ENCODE data around the gene ZNF691.

The ZNF691 gene, protein sequence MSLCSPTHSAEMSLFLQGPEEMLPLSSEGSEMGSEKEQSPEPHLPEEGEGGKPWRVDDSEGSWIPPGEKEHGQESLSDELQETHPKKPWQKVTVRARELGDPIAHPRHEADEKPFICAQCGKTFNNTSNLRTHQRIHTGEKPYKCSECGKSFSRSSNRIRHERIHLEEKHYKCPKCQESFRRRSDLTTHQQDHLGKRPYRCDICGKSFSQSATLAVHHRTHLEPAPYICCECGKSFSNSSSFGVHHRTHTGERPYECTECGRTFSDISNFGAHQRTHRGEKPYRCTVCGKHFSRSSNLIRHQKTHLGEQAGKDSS

DNA sequence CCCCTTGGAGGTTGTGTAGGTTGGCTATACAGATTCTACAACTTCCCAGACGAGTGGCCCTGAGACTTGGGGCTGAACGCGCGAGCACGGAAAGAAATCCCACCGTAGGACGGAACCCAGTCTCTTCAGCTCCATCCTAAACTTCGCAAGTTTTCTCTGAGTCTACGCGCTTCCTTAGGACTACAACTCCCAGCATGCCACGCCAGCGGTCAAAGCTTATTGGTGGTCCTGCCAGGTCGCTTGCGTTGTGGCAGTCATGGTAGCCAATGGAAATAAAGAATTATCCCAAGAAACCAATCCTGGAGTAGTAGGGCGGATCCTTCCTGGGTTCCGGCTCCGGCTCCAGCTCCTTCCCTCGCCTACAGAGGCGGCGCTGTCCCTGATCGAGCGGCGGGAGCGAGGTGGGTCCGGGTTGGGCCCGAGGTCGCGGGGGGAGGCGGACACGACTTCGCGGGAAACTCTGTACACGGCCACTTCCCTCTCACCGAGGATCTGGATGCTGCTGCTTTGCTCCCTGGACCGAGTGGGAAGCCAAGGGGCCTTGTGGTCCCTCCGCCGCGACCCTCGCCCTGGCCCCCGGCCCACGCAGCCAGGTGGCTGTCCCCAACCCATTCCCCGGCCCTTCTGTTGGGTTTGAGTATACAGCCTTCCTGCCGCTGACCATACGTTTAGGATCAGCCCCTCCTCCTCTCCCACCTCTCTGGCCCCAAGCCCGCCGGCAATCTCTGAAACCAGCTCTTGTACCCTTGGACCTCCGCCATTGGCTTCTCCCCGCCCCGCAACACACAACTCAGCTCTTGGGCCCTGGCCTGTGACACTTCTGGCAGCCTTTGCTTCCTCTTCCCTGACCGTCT lies at the start of gene ZNF691:
ZNF691 (plus strand) TSS at position 357 of the 854 bp plus-strand sequence. CDS start 3,046 bp downstream, outside the sequence.
- peak within 1 kb of the TSS; percentile 39 for H3K27ac ChIP-seq (ENCODE audit: low read depth, low read length, poor library complexity, severe bottlenecking)
- peak within 1 kb of the TSS; percentile 85 for H2AFZ ChIP-seq (ENCODE audit: low read length)
- 0 out of 2 replicates have a peak, but pooled peaks cover 3% of the 10 kb centered on the region for H3K9me3 ChIP-seq (ENCODE audit: low read length)
- H3K27me3 ChIP-seq (ENCODE audit: insufficient read depth, low read length), result no peaks in the 10 kb centered on the region
- peaks cover 23% of the 10 kb centered on the region for H3K4me1 ChIP-seq (ENCODE audit: insufficient read depth, low read length, severe bottlenecking)
- H3K4me2 ChIP-seq (ENCODE audit: low read length), result peak within 1 kb of the TSS; percentile 87
- no peaks in the 10 kb centered on the region for H3F3A ChIP-seq (ENCODE audit: insufficient read depth, low read length)
- H3K9ac ChIP-seq (ENCODE audit: low read length), result peak within 1 kb of the TSS; percentile 88
- peaks cover 34% of the 10 kb centered on the region for H3K36me3 ChIP-seq (ENCODE audit: insufficient read depth, low read length)
- TF ChIP-seq EZH2 (IDR thresholded peaks at IDR 0.05; ENCODE audit: borderline replicate concordance, low read length), result no peak
- TF ChIP-seq, protein P1, sequence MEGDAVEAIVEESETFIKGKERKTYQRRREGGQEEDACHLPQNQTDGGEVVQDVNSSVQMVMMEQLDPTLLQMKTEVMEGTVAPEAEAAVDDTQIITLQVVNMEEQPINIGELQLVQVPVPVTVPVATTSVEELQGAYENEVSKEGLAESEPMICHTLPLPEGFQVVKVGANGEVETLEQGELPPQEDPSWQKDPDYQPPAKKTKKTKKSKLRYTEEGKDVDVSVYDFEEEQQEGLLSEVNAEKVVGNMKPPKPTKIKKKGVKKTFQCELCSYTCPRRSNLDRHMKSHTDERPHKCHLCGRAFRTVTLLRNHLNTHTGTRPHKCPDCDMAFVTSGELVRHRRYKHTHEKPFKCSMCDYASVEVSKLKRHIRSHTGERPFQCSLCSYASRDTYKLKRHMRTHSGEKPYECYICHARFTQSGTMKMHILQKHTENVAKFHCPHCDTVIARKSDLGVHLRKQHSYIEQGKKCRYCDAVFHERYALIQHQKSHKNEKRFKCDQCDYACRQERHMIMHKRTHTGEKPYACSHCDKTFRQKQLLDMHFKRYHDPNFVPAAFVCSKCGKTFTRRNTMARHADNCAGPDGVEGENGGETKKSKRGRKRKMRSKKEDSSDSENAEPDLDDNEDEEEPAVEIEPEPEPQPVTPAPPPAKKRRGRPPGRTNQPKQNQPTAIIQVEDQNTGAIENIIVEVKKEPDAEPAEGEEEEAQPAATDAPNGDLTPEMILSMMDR (IDR thresholded peaks at IDR 0.05; ENCODE audit: low read length), result peak; percentile 36; the same call in 1 of the 2 replicates
- H3K4me3 ChIP-seq (ENCODE audit: low read depth, low read length, poor library complexity, severe bottlenecking), result peak within 1 kb of the TSS; percentile 85
- no peaks in the 10 kb centered on the region for H3K9me2 ChIP-seq (ENCODE audit: low read depth, low read length)
- no peaks in the 10 kb centered on the region for H4K20me1 ChIP-seq (ENCODE audit: insufficient read depth, low read length)
- H3K79me2 ChIP-seq (ENCODE audit: insufficient read depth, low read length), result no peaks in the 10 kb centered on the region

DNA sequence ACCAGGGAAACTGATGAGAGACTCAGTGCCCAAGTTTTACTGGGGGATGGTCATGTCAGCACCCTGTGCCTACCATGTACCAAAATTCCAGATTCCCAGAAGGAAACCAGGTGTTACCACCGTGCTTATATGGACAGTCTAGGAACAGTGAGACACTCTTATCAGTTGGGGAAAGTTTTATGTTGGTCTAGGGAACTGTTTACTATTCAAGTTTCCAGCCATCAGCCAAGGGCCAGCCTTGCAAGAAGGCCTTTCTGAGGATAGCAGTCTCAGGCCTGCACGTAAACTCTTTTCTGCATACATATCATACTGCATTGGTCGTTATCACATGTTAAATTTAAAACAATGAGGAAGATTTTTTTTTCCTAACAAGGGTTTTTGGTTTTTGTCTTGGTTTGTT lies 49.0 kb upstream of the ZNF691 start:
- Histone ChIP-seq H4K20me1 (ENCODE audit: insufficient read depth, low read length) (no peaks in the 10 kb centered on the region), H3K4me1 (ENCODE audit: insufficient read depth, low read length, severe bottlenecking) (no peaks in the 10 kb centered on the region), H3K79me2 (ENCODE audit: insufficient read depth, low read length) (no peaks in the 10 kb centered on the region), H3F3A (ENCODE audit: insufficient read depth, low read length) (no peaks in the 10 kb centered on the region), H3K36me3 (ENCODE audit: insufficient read depth, low read length) (no peaks in the 10 kb centered on the region), H3K9ac (ENCODE audit: low read length) (no peak overlapping the region), H3K4me3 (ENCODE audit: low read depth, low read length, poor library complexity, severe bottlenecking) (no peak overlapping the region), H3K9me2 (ENCODE audit: low read depth, low read length) (no peaks in the 10 kb centered on the region), H3K4me2 (ENCODE audit: low read length) (no peak overlapping the region), H3K27ac (ENCODE audit: low read depth, low read length, poor library complexity, severe bottlenecking) (no peak overlapping the region), H3K27me3 (ENCODE audit: insufficient read depth, low read length) (no peaks in the 10 kb centered on the region), H2AFZ (ENCODE audit: low read length) (no peak overlapping the region), H3K9me3 (ENCODE audit: low read length) (no peaks in the 10 kb centered on the region)
- TF ChIP-seq, protein P1 (IDR thresholded peaks at IDR 0.05; ENCODE audit: low read length), result no peak
- no peak for TF ChIP-seq EZH2 (IDR thresholded peaks at IDR 0.05; ENCODE audit: borderline replicate concordance, low read length)

DNA sequence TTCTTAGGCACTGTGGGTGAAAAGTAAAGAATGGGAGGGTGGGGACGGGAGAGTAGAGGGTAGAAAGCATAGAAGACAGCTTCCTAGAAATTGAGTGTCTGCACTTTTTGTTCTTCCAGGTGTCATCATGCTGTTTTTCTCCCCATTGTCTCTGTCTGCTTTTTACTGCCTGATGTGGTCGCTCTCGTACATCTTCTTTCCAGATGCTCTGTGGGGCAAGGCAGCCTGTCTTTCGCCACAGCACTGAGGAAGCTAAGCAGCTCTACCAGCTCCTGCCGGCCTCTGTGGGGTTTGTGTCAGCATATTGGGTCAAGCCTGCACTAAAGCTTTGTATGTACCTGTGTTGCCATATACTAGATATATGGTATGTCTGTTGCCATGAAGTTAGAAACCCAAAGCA lies 48.4 kb upstream of the ZNF691 start:
- H3K9me3 ChIP-seq (ENCODE audit: low read length), result no peaks in the 10 kb centered on the region
- H3K79me2 ChIP-seq (ENCODE audit: insufficient read depth, low read length), result no peaks in the 10 kb centered on the region
- H3K9me2 ChIP-seq (ENCODE audit: low read depth, low read length), result no peaks in the 10 kb centered on the region
- no peaks in the 10 kb centered on the region for H3F3A ChIP-seq (ENCODE audit: insufficient read depth, low read length)
- no peaks in the 10 kb centered on the region for H3K36me3 ChIP-seq (ENCODE audit: insufficient read depth, low read length)
- H4K20me1 ChIP-seq (ENCODE audit: insufficient read depth, low read length), result no peaks in the 10 kb centered on the region
- no peak overlapping the region for H3K4me3 ChIP-seq (ENCODE audit: low read depth, low read length, poor library complexity, severe bottlenecking)
- H3K4me1 ChIP-seq (ENCODE audit: insufficient read depth, low read length, severe bottlenecking), result no peaks in the 10 kb centered on the region
- H3K4me2 ChIP-seq (ENCODE audit: low read length), result no peak overlapping the region
- no peak overlapping the region for H2AFZ ChIP-seq (ENCODE audit: low read length)
- no peak overlapping the region for H3K9ac ChIP-seq (ENCODE audit: low read length)
- no peaks in the 10 kb centered on the region for H3K27me3 ChIP-seq (ENCODE audit: insufficient read depth, low read length)
- no peak for TF ChIP-seq EZH2 (IDR thresholded peaks at IDR 0.05; ENCODE audit: borderline replicate concordance, low read length)
- TF ChIP-seq, protein P1 (IDR thresholded peaks at IDR 0.05; ENCODE audit: low read length), result no peak
- no peak overlapping the region for H3K27ac ChIP-seq (ENCODE audit: low read depth, low read length, poor library complexity, severe bottlenecking)

All from OCI-LY1 (cell line).